HCT116 (cell line): ENCODE results near the gene KIRREL3.

ENCODE experiments used
- CBX3 ChIP-seq: IDR thresholded peaks from 2 replicates; pipeline ENCODE4 v1.6.1; 2012; ENCODE audit warnings: low read depth
- EGR1 ChIP-seq: IDR thresholded peaks from 2 replicates; pipeline ENCODE4 v1.6.1; 2012; ENCODE audit warnings: low read depth
- EZH2 ChIP-seq: fragments of 200-600 bp; sonication (generic); IDR thresholded peaks from 2 replicates; pipeline ENCODE4 v1.6.1; 2017; ENCODE audit warnings: antibody characterized with exemption, mixed run types
- EZH2phosphoT487 ChIP-seq: fragments of 200-600 bp; IDR thresholded peaks from 2 replicates; pipeline ENCODE4 v1.6.1; 2018; ENCODE audit warnings: antibody characterized with exemption, borderline replicate concordance
- JUND ChIP-seq: IDR thresholded peaks from 2 replicates; pipeline ENCODE4 v1.6.1; 2012
- POLR2A ChIP-seq: IDR thresholded peaks from 2 replicates; pipeline ENCODE4 v1.7.0; 2011; ENCODE audit warnings: borderline replicate concordance; ENCODE audit not compliant: insufficient read depth, insufficient read length; ENCODE audit errors: extremely low read depth
- RAD21 ChIP-seq: IDR thresholded peaks from 2 replicates; pipeline ENCODE4 v1.6.1; 2012; ENCODE audit warnings: low read depth, mild to moderate bottlenecking
- SRF ChIP-seq: IDR thresholded peaks from 2 replicates; pipeline ENCODE4 v1.6.1; 2012; ENCODE audit warnings: low read depth
- YY1 ChIP-seq: IDR thresholded peaks from 2 replicates; pipeline ENCODE4 v1.6.1; 2011; ENCODE audit warnings: low read length, low read depth, moderate library complexity, mild to moderate bottlenecking; ENCODE audit not compliant: insufficient replicate concordance; ENCODE audit errors: extremely low read depth
- ZBTB33 ChIP-seq: IDR thresholded peaks from 2 replicates; pipeline ENCODE4 v1.6.1; 2011; ENCODE audit warnings: mild to moderate bottlenecking, low read length, moderate library complexity; ENCODE audit not compliant: insufficient replicate concordance; ENCODE audit errors: extremely low read depth
- ZFX ChIP-seq: fragments of 450-650 bp; IDR thresholded peaks from 2 replicates; pipeline ENCODE4 v1.6.1; 2017
- ZNF274 ChIP-seq: fragments of 200-500 bp; sonication (Bioruptor generic); IDR thresholded peaks from 2 replicates; pipeline ENCODE4 v1.6.1; 2014; ENCODE audit warnings: mild to moderate bottlenecking, low read depth, low read length, inconsistent platforms
- TF ChIP-seq, protein P1 (sequence below), 3 experiments: fragments of 200-600 bp in 1 of 3; sonication (generic) in 1 of 3; IDR thresholded peaks in 2 of 3; conservative IDR thresholded peaks in 1 of 3; 2 replicates each; pipeline ENCODE4 v1.5.1; 2012 to 2017; ENCODE audit warnings: low read depth in 2 of 3, low read length in 2 of 3, antibody characterized with exemption in 1 of 3, borderline replicate concordance in 1 of 3, control low read depth in 1 of 3, mild to moderate bottlenecking in 1 of 3, mixed read lengths in 1 of 3, mixed run types in 1 of 3, moderate library complexity in 1 of 3; ENCODE audit not compliant: insufficient read depth in 1 of 3
- TF ChIP-seq, protein P2 (sequence below): IDR thresholded peaks from 2 replicates; pipeline ENCODE4 v1.6.1; 2012; ENCODE audit warnings: low read depth

- TF ChIP-seq POLR2A (no peak), EGR1 (no peak), ZBTB33 (no peak), EZH2phosphoT487 (no peak), ZNF274 (no peak), RAD21 (no peak), CBX3 (no peak), JUND (no peak), YY1 (no peak), ZFX (no peak), SRF (no peak), EZH2 (no peak)
- TF ChIP-seq, protein P1, sequence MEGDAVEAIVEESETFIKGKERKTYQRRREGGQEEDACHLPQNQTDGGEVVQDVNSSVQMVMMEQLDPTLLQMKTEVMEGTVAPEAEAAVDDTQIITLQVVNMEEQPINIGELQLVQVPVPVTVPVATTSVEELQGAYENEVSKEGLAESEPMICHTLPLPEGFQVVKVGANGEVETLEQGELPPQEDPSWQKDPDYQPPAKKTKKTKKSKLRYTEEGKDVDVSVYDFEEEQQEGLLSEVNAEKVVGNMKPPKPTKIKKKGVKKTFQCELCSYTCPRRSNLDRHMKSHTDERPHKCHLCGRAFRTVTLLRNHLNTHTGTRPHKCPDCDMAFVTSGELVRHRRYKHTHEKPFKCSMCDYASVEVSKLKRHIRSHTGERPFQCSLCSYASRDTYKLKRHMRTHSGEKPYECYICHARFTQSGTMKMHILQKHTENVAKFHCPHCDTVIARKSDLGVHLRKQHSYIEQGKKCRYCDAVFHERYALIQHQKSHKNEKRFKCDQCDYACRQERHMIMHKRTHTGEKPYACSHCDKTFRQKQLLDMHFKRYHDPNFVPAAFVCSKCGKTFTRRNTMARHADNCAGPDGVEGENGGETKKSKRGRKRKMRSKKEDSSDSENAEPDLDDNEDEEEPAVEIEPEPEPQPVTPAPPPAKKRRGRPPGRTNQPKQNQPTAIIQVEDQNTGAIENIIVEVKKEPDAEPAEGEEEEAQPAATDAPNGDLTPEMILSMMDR (IDR thresholded peaks at IDR 0.05 in 2 of 3, conservative IDR thresholded peaks at IDR 0.05 in 1 of 3; ENCODE audit: borderline replicate concordance in 1 of 3, insufficient read depth in 1 of 3, low read depth in 2 of 3, low read length in 2 of 3), result no peak
- TF ChIP-seq, protein P2, sequence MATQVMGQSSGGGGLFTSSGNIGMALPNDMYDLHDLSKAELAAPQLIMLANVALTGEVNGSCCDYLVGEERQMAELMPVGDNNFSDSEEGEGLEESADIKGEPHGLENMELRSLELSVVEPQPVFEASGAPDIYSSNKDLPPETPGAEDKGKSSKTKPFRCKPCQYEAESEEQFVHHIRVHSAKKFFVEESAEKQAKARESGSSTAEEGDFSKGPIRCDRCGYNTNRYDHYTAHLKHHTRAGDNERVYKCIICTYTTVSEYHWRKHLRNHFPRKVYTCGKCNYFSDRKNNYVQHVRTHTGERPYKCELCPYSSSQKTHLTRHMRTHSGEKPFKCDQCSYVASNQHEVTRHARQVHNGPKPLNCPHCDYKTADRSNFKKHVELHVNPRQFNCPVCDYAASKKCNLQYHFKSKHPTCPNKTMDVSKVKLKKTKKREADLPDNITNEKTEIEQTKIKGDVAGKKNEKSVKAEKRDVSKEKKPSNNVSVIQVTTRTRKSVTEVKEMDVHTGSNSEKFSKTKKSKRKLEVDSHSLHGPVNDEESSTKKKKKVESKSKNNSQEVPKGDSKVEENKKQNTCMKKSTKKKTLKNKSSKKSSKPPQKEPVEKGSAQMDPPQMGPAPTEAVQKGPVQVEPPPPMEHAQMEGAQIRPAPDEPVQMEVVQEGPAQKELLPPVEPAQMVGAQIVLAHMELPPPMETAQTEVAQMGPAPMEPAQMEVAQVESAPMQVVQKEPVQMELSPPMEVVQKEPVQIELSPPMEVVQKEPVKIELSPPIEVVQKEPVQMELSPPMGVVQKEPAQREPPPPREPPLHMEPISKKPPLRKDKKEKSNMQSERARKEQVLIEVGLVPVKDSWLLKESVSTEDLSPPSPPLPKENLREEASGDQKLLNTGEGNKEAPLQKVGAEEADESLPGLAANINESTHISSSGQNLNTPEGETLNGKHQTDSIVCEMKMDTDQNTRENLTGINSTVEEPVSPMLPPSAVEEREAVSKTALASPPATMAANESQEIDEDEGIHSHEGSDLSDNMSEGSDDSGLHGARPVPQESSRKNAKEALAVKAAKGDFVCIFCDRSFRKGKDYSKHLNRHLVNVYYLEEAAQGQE, result no peak
Observed at GRCh38 chr11:126997641-126998040, 2.9 kb downstream of the KIRREL3 start.
